HepG2 (cell line): ENCODE measurements around the gene DYRK2. TPM values are rescaled to one million over a fixed set of nuclear protein-coding genes. Genes with fewer than 3 reads are reported as not detected.

ENCODE experiments used
- ATAC-seq: fragments of 200-7000 bp; cut with Tn5 transposase; 3 replicates; pipeline ENCODE4 v1.9.1; 2020; ENCODE audit warnings: mild to moderate bottlenecking, moderate library complexity
- BruUV-seq: library from RNA; stranded (reverse); fragments of 400-500 nt; replicated peaks from 2 replicates; lab custom pipeline; 2021; lab: Mats Ljungman, UMichigan
- CTCF ChIA-PET: fragments of 300-600 bp; formaldehyde crosslinking; extraction: SDS; loops from one replicate; lab custom pipeline; 2021; ENCODE audit warnings: low total read pairs, inconsistent platforms, low intra/inter-chr PET ratio; lab: Yijun Ruan, JAX
- POLR2A ChIA-PET: fragments of 350-600 bp; sonication (Branson Sonifier 250); formaldehyde crosslinking; loops from one replicate; lab custom pipeline; 2020; ENCODE audit warnings: antibody characterized with exemption, inconsistent platforms; lab: Yijun Ruan, JAX
- DNase-seq: peaks from one replicate; pipeline ENCODE4 v3.0.0-alpha.2; 2015; ENCODE audit warnings: low spot score
- FAIRE-seq: peaks from 3 replicates; lab custom pipeline; 2011; peaks lifted over from hg19 to GRCh38; lab: Jason Lieb, UNC
- H2AFZ ChIP-seq: one replicate; pipeline ENCODE4 v1.6.1; 2011; ENCODE audit warnings: low read length, inconsistent platforms
- H3K27ac ChIP-seq: fragments of 300-600 bp; 3 replicates; pipeline ENCODE4 v1.8.0; 2011; ENCODE audit warnings: mixed run types, mild to moderate bottlenecking, mixed read lengths, low read length, inconsistent platforms; ENCODE audit not compliant: insufficient read depth; ENCODE audit errors: extremely low read length
- H3K27me3 ChIP-seq, 2 experiments: fragments of 200-600 bp in 1 of 2; 2 replicates in 1 of 2; 3 replicates in 1 of 2; pipeline versions ENCODE4 v1.6.0 to v1.8.0; 2011; ENCODE audit warnings: low read length in 2 of 2, mild to moderate bottlenecking in 2 of 2, moderate library complexity in 2 of 2, inconsistent platforms in 1 of 2; ENCODE audit not compliant: insufficient read depth in 2 of 2, control insufficient read depth in 1 of 2
- H3K36me3 ChIP-seq, 2 experiments: fragments of 200-600 bp in 1 of 2; replicated peaks in 1 of 2; 2 replicates in 1 of 2; 3 replicates in 1 of 2; pipeline versions ENCODE4 v1.5.1 to v1.8.0; 2011; ENCODE audit warnings: low read length in 2 of 2, inconsistent platforms in 1 of 2; ENCODE audit not compliant: insufficient read depth in 2 of 2, control insufficient read depth in 1 of 2
- H3K4me1 ChIP-seq: 2 replicates; pipeline ENCODE4 v1.5.1; 2012; ENCODE audit warnings: low read length, inconsistent platforms; ENCODE audit not compliant: insufficient read depth
- H3K4me2 ChIP-seq: 2 replicates; pipeline ENCODE4 v1.6.0; 2011; ENCODE audit warnings: low read depth, low read length, inconsistent platforms
- H3K4me3 ChIP-seq, 3 experiments: fragments of 200-600 bp in 1 of 3; sonication (generic), shearing (Covaris generic) in 1 of 3; replicated peaks in 1 of 3; 2 replicates each; pipeline ENCODE4 v1.5.1; 2011 to 2016; ENCODE audit warnings: low read length in 3 of 3, inconsistent platforms in 2 of 3, low read depth in 2 of 3, mild to moderate bottlenecking in 2 of 3, control low read depth in 1 of 3, mixed read lengths in 1 of 3; ENCODE audit not compliant: insufficient read depth in 1 of 3
- H3K79me2 ChIP-seq: one replicate; pipeline ENCODE4 v1.6.1; 2011; ENCODE audit warnings: low read length, inconsistent platforms; ENCODE audit not compliant: insufficient read depth
- H3K9ac ChIP-seq: 2 replicates; pipeline ENCODE4 v1.6.0; 2011; ENCODE audit warnings: mild to moderate bottlenecking, low read depth, low read length, inconsistent platforms; ENCODE audit not compliant: insufficient read depth
- H3K9me3 ChIP-seq: 2 replicates; pipeline ENCODE4 v1.5.1; 2012; ENCODE audit warnings: mild to moderate bottlenecking, low read length
- H4K20me1 ChIP-seq: 2 replicates; pipeline ENCODE4 v1.6.0; 2011; ENCODE audit warnings: inconsistent platforms, mild to moderate bottlenecking, low read length, moderate library complexity; ENCODE audit not compliant: insufficient read depth
- ATF2 ChIP-seq: sonication (generic); formaldehyde crosslinking; IDR thresholded peaks from 2 replicates; pipeline ENCODE4 v1.4.0; 2020; ENCODE audit warnings: missing genetic modification reagents
- CHD4 ChIP-seq: fragments of 200-600 bp; sonication (generic); IDR thresholded peaks from 2 replicates; pipeline ENCODE4 v1.7.0; 2017; ENCODE audit warnings: mild to moderate bottlenecking, low read length, borderline replicate concordance
- ESRRA ChIP-seq: sonication (generic); formaldehyde crosslinking; IDR thresholded peaks from 2 replicates; pipeline ENCODE4 v1.5.1; 2020; ENCODE audit warnings: mild to moderate bottlenecking, low read depth, missing genetic modification reagents
- FOXJ3 ChIP-seq: sonication (generic); formaldehyde crosslinking; IDR thresholded peaks from 2 replicates; pipeline ENCODE4 v1.4.0; 2020; ENCODE audit warnings: missing genetic modification reagents, mild to moderate bottlenecking, borderline replicate concordance
- HNRNPH1 ChIP-seq: fragments of 200-400 bp; formaldehyde crosslinking; optimal IDR thresholded peaks from 2 replicates; pipeline ENCODE3; 2017; ENCODE audit warnings: mild to moderate bottlenecking, low read depth, low read length
- JUN ChIP-seq: sonication (generic); formaldehyde crosslinking; IDR thresholded peaks from 2 replicates; pipeline ENCODE4 v1.4.0; 2020; ENCODE audit warnings: mild to moderate bottlenecking, missing genetic modification reagents
- MED8 ChIP-seq: sonication (generic); formaldehyde crosslinking; IDR thresholded peaks from 2 replicates; pipeline ENCODE4 v1.8.1; 2023; ENCODE audit warnings: mild to moderate bottlenecking, missing genetic modification reagents; ENCODE audit not compliant: insufficient replicate concordance
- NFE2L2 ChIP-seq: fragments of 150-350 bp; IDR thresholded peaks from 2 replicates; pipeline ENCODE4 v1.6.1; 2014; ENCODE audit warnings: low read length
- NONO ChIP-seq, 2 experiments: fragments of 450-650 bp in 1 of 2; sonication (generic) in 1 of 2; formaldehyde crosslinking in 1 of 2; IDR thresholded peaks in 1 of 2; conservative IDR thresholded peaks in 1 of 2; 2 replicates each; pipeline versions ENCODE4 v1.6.1 to v1.8.0; 2017 to 2022; ENCODE audit warnings: mild to moderate bottlenecking in 1 of 2, missing genetic modification reagents in 1 of 2, moderate library complexity in 1 of 2
- TFDP1 ChIP-seq: IDR thresholded peaks from 2 replicates; pipeline ENCODE4 v1.6.1; 2016; ENCODE audit warnings: missing compliant biosample characterization, missing genetic modification reagents, borderline replicate concordance
- ZBTB4 ChIP-seq: sonication (generic); formaldehyde crosslinking; IDR thresholded peaks from 2 replicates; pipeline ENCODE4 v1.4.0; 2020; ENCODE audit warnings: missing genetic modification reagents, mild to moderate bottlenecking, borderline replicate concordance
- ZNF292 ChIP-seq: sonication (generic); formaldehyde crosslinking; IDR thresholded peaks from 2 replicates; pipeline ENCODE4 v1.8.1; 2022; ENCODE audit warnings: mild to moderate bottlenecking, low read depth, missing genetic modification reagents, borderline replicate concordance
- WGBS: methylation state at CpG from one replicate; pipeline ENCODE4 v1.1.6; 2017; ENCODE audit warnings: low lambda C conversion rate; 5-methylcytosine and 5-hydroxymethylcytosine counted together
- in situ Hi-C: cut with HindIII; loops from 2 replicates; pipeline ENCODE4 v1.10.0; 2017; ENCODE audit warnings: low pct_unique_long_range_greater_than_20kb; ENCODE audit not compliant: extremely low pct_ligation_motif_present
- intact Hi-C: fragments of 100-400 bp; cut with micrococcal nuclease; formaldehyde crosslinking; loops from one replicate; pipeline ENCODE4 v1.10.0; 2022; ENCODE audit not compliant: unreplicated experiment
- polyA plus RNA-seq, 8 experiments: library from polyadenylated mRNA; depleted of rRNA in 3 of 8; stranded (reverse) in 7 of 8; unstranded in 1 of 8; fragments of >200 nt; fragmentation: Illumina TruSeq in 4 of 8; extraction: Trizol in 4 of 8; gene quantifications; 2 replicates each; pipeline versions ENCODE4 v1.2.1 to v1.2.3, GENCODE V29; 2011 to 2016; ENCODE audit warnings: low read depth in 4 of 8, missing spikeins in 1 of 8, mixed read lengths in 1 of 8; ENCODE audit not compliant: insufficient read depth in 1 of 8
- total RNA-seq, 5 experiments: library from RNA; depleted of rRNA; stranded (reverse); fragments of >200 nt; fragmentation: Illumina TruSeq; extraction: Trizol; gene quantifications; 2 replicates each; pipeline ENCODE4 v1.2.3, GENCODE V29; 2016; ENCODE audit warnings: low read depth in 1 of 5
- TF ChIP-seq, protein P1 (sequence below): sonication (generic); formaldehyde crosslinking; IDR thresholded peaks from 2 replicates; pipeline ENCODE4 v1.9.0; 2022; ENCODE audit warnings: low read depth, missing genetic modification reagents

The DYRK2 gene
- total and polyA plus RNA-seq, 2 of the 13 experiments (the other 11 are each of a cell fraction or from before 2014, with no cell fraction given), result 8.2 to 11.5 TPM

- TF ChIP-seq ATF2 (CRISPR knock-in tag) (no peak), CHD4 (no peak), ESRRA (no peak), HNRNPH1 (no peak), ZNF292 (CRISPR knock-in tag) (no peak)
These were observed 52.6 kb downstream of the DYRK2 start (continued) for GRCh38 chr12:67701121-67701520.

- ChIA-PET POLR2A (no interaction called here), CTCF (no interaction called here)
- no TSS peak for BruUV-seq
- H3K79me2 ChIP-seq, result no peaks in the 10 kb centered on the region
- no peaks in the 10 kb centered on the region for H3K36me3 ChIP-seq
- no peak overlapping the region for H2AFZ ChIP-seq
- 0 out of 5 replicates have a peak, but pooled peaks cover 0 to 2% of the 10 kb centered on the region in 2 experiments for H3K27me3 ChIP-seq
- H4K20me1 ChIP-seq, result no peaks in the 10 kb centered on the region
- H3K9me3 ChIP-seq, result no peaks in the 10 kb centered on the region
- intact Hi-C loops, result no loop called here
- 80% methylated on average over 1 of the region's 1 CpG for WGBS
- no peak overlapping the region for H3K4me2 ChIP-seq
- in situ Hi-C loops, result no loop called here
- no peak overlapping the region for H3K27ac ChIP-seq
- no peak overlapping the region for H3K9ac ChIP-seq
- H3K4me1 ChIP-seq, result no peaks in the 10 kb centered on the region
- FAIRE-seq (no peak), ATAC-seq (no peak), DNase-seq (no peak)
- TF ChIP-seq NONO (IDR thresholded peaks at IDR 0.05) (no peak), NONO (CRISPR knock-in tag; conservative IDR thresholded peaks at IDR 0.05) (no peak), MED8 (no peak), NFE2L2 (no peak), TFDP1 (CRISPR knock-in tag) (no peak), JUN (CRISPR knock-in tag) (no peak), FOXJ3 (CRISPR knock-in tag) (no peak), ZBTB4 (no peak)
- TF ChIP-seq, protein P1, sequence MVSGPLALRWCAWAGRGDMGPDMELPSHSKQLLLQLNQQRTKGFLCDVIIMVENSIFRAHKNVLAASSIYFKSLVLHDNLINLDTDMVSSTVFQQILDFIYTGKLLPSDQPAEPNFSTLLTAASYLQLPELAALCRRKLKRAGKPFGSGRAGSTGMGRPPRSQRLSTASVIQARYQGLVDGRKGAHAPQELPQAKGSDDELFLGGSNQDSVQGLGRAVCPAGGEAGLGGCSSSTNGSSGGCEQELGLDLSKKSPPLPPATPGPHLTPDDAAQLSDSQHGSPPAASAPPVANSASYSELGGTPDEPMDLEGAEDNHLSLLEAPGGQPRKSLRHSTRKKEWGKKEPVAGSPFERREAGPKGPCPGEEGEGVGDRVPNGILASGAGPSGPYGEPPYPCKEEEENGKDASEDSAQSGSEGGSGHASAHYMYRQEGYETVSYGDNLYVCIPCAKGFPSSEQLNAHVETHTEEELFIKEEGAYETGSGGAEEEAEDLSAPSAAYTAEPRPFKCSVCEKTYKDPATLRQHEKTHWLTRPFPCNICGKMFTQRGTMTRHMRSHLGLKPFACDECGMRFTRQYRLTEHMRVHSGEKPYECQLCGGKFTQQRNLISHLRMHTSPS (CRISPR knock-in tag), result no peak
- no peak overlapping the region for H3K4me3 ChIP-seq
These were observed 53.6 kb downstream of the DYRK2 start for GRCh38 chr12:67702136-67702535.
